A673 (cell line): ENCODE results near the gene ALDH18A1. TPM values are rescaled to one million over a fixed set of nuclear protein-coding genes. Genes with fewer than 3 reads are reported as not detected.
A peak's percentile ranks its signal among the peaks of the same experiment; 100 is the strongest.

Experiments
- BruUV-seq: library from RNA; stranded (reverse); fragments of 400-500 nt; replicated peaks from 2 replicates; lab custom pipeline; 2021; lab: Mats Ljungman, UMichigan
- CTCF ChIA-PET: fragments of 300-600 bp; sonication (Branson Sonifier 250); formaldehyde crosslinking; loops from one replicate; lab custom pipeline; 2022; ENCODE audit warnings: antibody characterized with exemption; lab: Charles Lee
- POLR2A ChIA-PET: fragments of 300-600 bp; sonication (Branson Sonifier 250); formaldehyde crosslinking; loops from one replicate; lab custom pipeline; 2022; ENCODE audit warnings: antibody characterized with exemption; ENCODE audit not compliant: low non-redundant PET; lab: Charles Lee
- DNase-seq: peaks from one replicate; pipeline ENCODE4 v3.0.0-alpha.2; 2015; ENCODE audit warnings: low spot score
- H3K27ac ChIP-seq: fragments of 200-600 bp; sonication (generic); 2 replicates; pipeline ENCODE4 v1.5.1; 2016; ENCODE audit warnings: mixed run types, low read depth, mild to moderate bottlenecking, mixed read lengths, antibody characterized with exemption, low read length; ENCODE audit not compliant: poor library complexity, severe bottlenecking
- H3K27me3 ChIP-seq: fragments of 200-600 bp; sonication (generic); replicated peaks from 2 replicates; pipeline ENCODE4 v1.6.1; 2017; ENCODE audit warnings: mixed run types, low read depth, mild to moderate bottlenecking, mixed read lengths, antibody characterized with exemption, low read length; ENCODE audit not compliant: insufficient read depth, poor library complexity
- H3K36me3 ChIP-seq: fragments of 200-600 bp; sonication (generic); 2 replicates; pipeline ENCODE4 v1.6.1; 2016; ENCODE audit warnings: mixed run types, mild to moderate bottlenecking, mixed read lengths, antibody characterized with exemption, low read length; ENCODE audit not compliant: insufficient read depth, poor library complexity, severe bottlenecking
- H3K4me1 ChIP-seq: fragments of 200-600 bp; sonication (generic); 2 replicates; pipeline ENCODE4 v1.6.1; 2017; ENCODE audit warnings: mixed run types, mild to moderate bottlenecking, mixed read lengths, antibody characterized with exemption, low read length; ENCODE audit not compliant: insufficient read depth, poor library complexity, severe bottlenecking
- H3K4me3 ChIP-seq: fragments of 200-600 bp; sonication (generic); 2 replicates; pipeline ENCODE4 v1.5.1; 2016; ENCODE audit warnings: low read depth, mixed run types, mild to moderate bottlenecking, mixed read lengths, low read length; ENCODE audit not compliant: poor library complexity, severe bottlenecking
- H3K9me3 ChIP-seq: fragments of 200-600 bp; sonication (generic); 2 replicates; pipeline ENCODE4 v1.6.1; 2016; ENCODE audit warnings: mixed run types, low read depth, mild to moderate bottlenecking, mixed read lengths, antibody characterized with exemption, low read length; ENCODE audit not compliant: poor library complexity, severe bottlenecking
- CTCF ChIP-seq: fragments of 300-800, 200-600 bp; sonication (generic); conservative IDR thresholded peaks from 2 replicates; pipeline ENCODE4 v1.5.1; 2017; ENCODE audit warnings: low read depth, mild to moderate bottlenecking, antibody characterized with exemption, low read length, moderate library complexity, mixed read lengths
- EZH2 ChIP-seq: fragments of 200-600 bp; sonication (generic); IDR thresholded peaks from 2 replicates; pipeline ENCODE4 v1.6.1; 2017; ENCODE audit warnings: borderline replicate concordance, low read depth, mild to moderate bottlenecking, mixed read lengths, antibody characterized with exemption, low read length; ENCODE audit not compliant: poor library complexity, severe bottlenecking
- intact Hi-C: fragments of 100-400 bp; cut with micrococcal nuclease; formaldehyde crosslinking; loops from one replicate; pipeline ENCODE4 v1.10.0; 2022; ENCODE audit not compliant: unreplicated experiment
- total RNA-seq: library from RNA; stranded (reverse); gene quantifications from 2 replicates; pipeline ENCODE4 v1.2.3, GENCODE V29; 2021

Gene ALDH18A1
- total RNA-seq, 1 experiment from 2014 or later, result 88.0 TPM

GRCh38 chr10:95565336-95565735, 91.2 kb downstream of the ALDH18A1 start:
- Histone ChIP-seq H3K27me3 (peaks cover 68% of the 10 kb centered on the region), H3K9me3 (no peaks in the 10 kb centered on the region), H3K4me3 (no peak overlapping the region), H3K36me3 (no peaks in the 10 kb centered on the region), H3K27ac (no peak overlapping the region), H3K4me1 (no peaks in the 10 kb centered on the region)
- DNase-seq, result peak; percentile 70
- ChIA-PET CTCF (no interaction called here), POLR2A (no interaction called here)
- intact Hi-C loops, result no loop called here
- BruUV-seq, result no TSS peak
- TF ChIP-seq EZH2, result no peak
- no peak for TF ChIP-seq CTCF

DNA sequence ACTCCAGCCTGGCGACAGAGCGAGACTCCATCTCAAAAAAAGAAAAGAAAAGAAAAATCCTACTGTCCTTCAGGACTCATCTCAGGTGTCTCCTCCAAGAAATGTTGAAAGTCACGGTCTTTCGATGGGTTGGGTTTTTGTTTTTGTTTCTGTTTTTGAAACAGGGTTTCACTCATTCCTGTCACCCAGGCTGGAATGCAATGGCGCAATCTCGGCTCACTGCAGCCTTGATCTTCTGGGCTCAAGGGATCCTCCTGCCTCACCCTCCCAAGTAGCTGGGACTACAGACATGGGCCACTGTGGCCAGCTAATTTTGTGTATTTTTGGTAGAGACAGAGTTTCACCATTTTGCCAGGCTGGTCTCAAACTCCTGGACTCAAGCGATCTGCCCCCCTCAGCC, 92.2 kb downstream of the ALDH18A1 start:
- H3K36me3 ChIP-seq, result no peaks in the 10 kb centered on the region
- H3K27ac ChIP-seq, result no peak overlapping the region
- no peak for DNase-seq
- BruUV-seq, result no TSS peak
- H3K4me1 ChIP-seq, result no peaks in the 10 kb centered on the region
- no peak overlapping the region for H3K4me3 ChIP-seq
- no peaks in the 10 kb centered on the region for H3K9me3 ChIP-seq
- CTCF ChIA-PET, result no interaction called here
- TF ChIP-seq CTCF (no peak), EZH2 (no peak)
- intact Hi-C loops, result no loop called here
- peaks cover 68% of the 10 kb centered on the region for H3K27me3 ChIP-seq
- POLR2A ChIA-PET, result no interaction called here

DNA sequence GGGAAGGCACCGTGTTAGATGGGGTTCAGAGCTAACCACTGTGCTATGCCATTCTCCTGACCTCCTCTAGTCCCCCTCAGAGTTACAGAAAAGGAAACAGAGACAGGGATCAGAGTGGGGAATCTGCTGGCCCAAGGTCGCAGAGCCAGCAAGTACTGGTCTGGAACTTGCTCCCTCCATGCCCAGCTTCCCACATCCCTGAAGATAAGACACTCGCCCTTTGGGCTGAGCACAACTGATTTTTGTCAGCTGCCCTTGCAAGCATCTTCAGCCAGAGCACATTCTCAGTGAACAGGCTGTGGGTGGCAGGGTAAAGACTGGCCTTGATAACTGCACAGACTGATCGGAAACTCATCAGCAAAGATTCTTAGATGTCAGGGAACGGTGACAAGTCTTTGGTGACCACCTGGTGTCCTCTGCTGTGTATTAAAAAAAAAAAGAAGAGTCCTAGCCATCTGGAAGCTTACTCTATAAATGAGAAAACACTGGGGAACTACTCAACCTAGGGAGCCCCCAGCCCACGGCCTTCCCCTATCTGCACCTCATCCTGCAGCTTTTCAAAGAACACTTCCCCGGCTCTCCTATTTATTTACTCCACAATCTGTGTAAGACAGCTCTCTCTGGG, 94.1 kb downstream of the ALDH18A1 start:
- Histone ChIP-seq H3K4me3 (no peak overlapping the region), H3K27me3 (peaks cover 68% of the 10 kb centered on the region), H3K27ac (no peak overlapping the region), H3K9me3 (no peaks in the 10 kb centered on the region), H3K4me1 (no peaks in the 10 kb centered on the region), H3K36me3 (no peaks in the 10 kb centered on the region)
- intact Hi-C loops, result no loop called here
- ChIA-PET POLR2A (no interaction called here), CTCF (no interaction called here)
- no peak for TF ChIP-seq CTCF
- TF ChIP-seq EZH2, result no peak
- BruUV-seq, result no TSS peak
- no peak for DNase-seq
